ENCODE results near the gene ARSI.
"Not testable (repeated sequence)": the region's sequence is repeated elsewhere in the genome, so short reads cannot be mapped to it uniquely, and the experiment has no call there.

ARSI gene

DNA sequence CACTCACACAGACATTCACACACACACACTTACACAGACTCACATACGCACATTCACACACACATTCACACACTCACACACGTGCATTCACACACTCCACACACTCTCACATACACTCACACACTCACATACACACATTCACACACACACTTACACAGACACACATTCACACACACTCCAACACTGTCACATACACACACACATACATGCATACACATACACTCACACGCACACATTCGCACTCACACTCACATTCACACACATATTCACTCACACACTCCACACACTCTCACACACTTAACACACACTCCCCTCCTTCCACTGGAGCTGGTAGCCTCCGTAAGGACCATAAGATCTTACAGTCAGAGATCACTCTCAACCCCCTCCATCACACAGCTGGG lies 39.3 kb downstream of the ARSI start:
- DNase-seq: no peak

DNA sequence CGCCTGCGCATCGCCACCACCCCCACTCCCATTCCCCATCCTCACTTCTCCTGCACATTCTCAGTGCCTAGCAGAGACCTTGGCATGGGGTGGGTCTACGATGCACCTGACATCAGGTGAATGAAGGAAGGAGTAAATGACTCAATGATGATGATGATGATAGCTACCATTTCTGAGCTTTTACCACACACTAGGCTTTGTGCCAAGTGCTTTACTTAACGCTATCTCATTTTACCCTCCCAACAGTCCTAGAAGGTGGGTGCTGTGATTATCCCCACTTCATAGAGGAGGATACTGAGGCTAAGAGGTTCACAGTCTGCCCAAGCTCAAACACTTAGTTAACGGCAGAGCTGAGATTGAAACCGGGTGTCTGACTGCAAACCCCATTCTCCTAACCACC lies 40.2 kb downstream of the ARSI start:
- DNase-seq: no peak

DNA sequence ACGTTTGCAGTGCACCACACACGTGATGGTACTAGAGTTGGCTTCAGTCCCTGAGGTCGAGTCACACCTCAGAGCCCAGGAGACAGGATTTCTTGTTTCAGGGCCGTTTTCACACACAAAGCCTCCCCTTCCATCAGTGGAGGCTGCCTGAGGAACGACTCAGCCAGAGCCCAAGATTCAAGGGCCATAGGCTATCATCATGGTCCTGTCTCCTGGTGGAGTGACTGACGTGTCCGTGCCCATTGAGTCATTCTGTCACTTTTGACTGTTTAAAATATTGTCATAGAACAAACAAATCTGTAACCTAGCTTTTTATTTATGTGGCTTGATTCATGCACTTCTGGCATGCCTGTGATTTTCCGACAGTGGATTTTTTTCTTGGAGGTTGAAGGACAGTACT lies 41.5 kb downstream of the ARSI start:
- DNase-seq: no peak

DNA sequence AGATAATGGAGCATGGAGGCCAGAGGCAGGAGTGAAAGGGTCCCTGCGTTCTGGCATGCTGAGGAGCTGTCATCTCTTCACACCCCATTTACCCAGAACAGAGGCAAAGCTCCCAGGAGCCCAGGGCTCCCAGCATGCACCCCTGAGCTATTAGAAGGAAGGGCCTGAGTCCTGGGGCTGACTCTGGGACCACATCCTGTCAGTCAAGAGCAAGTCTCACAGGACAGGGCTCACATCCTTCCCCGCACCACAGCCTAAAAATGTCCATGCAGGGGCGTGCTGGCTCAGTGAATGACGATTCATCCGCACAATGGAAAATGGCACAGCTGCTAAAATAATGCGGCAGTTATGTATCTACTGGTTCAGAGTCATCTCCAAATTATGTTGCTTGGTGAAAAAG lies 44.6 kb downstream of the ARSI start:
- no peak for DNase-seq

DNA sequence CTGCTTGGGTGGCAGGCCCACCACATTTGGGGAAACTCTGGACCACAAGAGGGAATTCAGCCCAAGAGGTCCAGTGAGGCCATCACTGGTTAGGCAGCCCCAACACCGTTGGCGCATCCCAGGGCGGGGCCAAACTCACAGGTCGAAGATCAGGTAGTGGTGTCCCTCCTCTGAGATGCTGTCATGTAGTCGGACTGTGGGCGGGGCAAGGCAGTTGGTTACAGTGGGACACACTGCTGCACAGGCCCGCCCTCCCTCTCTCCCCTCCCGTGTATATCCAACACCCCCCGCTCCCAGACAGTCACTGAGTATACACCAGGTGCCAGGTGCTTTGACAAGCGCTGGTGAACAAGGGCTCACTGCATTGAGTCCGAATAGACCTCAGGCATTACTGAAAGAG lies 45.3 kb downstream of the ARSI start:
- no peak for DNase-seq

DNA sequence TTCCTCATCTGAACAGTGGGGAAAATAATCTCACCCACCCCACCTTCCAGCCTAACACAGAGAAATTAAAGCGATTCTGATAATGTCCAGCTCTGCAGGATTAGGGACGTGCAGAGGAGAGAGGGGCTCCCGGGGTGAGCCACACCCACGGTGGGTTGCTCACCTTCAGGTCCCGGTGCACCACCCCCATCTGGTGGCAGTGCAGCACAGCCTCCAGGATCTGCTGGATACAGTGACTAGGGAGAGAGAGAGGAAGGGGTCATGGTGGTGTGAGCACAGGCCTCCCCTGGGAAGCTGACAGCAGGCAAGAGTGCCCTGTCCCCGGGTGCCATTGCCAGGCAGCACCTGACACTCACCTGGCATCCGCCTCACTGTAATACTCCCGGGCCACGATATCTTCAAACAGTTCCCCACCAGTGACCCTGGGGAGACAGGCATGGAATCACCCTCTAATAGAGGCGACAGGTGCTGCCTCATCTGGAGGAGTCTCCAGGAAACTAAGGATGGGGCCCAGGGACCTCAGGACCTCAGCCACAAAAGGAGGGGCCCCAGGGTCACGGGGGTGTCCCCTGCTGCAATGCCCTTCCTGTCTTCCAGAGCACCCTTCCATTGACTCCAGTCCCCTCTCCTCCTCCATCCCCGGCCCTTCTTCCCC lies 46.2 kb downstream of the ARSI start:
- no peak for DNase-seq

DNA sequence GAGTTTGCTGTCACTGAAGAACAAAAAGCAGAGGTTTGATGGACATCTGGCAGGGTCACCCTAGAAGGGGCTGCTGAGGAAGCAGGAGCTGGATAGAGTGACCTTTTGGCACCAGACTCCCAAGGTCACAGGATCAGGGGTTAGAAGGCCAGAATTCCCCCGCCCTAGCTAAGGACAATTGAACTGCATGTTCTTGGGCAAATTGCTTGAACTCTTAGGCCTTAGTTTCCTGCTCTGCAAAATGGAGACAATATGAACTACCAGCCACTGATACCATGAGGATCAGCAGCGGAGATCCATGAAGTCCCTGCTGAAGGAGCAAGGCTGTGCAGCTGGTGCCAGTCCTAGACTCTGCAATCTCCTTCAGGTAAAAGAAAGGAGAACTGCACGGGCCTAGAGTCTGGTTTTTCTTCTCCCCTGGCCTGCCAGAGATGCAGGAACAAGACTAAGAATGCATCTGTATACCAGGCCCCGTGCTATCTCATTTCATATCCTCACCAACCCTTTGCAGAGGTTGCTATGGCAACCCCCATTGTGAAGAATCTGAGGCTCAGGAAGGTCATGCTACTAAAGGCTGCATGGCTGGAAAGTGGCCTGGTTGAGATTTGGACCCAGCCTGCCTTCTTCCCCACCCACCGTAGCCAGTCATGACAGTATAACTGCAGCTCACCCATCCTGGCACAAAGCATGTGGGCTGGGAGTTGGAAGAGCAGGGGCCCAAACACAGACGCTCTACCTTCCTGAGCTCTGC lies 46.9 kb downstream of the ARSI start:
- no peak for DNase-seq

DNA sequence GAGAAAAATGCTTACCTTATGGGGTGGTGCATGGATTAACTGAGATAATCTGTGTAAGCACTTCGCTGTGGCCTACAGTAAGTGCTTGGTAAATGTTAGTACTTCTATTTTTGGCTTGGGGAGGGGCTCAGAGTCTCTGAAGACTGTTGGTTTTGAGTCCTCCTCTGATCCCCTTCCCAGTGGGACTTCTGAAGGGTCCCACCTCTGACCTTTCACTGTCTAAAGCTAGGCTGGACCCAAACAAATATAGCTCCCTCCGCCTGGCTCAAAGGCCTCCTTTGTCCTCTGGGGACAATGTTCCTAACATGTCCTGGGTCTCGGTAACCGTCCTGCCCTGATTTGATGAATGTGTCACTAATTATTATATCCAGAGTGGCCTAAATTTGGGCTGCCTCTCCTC lies 47.9 kb downstream of the ARSI start:
- no peak for DNase-seq

DNA sequence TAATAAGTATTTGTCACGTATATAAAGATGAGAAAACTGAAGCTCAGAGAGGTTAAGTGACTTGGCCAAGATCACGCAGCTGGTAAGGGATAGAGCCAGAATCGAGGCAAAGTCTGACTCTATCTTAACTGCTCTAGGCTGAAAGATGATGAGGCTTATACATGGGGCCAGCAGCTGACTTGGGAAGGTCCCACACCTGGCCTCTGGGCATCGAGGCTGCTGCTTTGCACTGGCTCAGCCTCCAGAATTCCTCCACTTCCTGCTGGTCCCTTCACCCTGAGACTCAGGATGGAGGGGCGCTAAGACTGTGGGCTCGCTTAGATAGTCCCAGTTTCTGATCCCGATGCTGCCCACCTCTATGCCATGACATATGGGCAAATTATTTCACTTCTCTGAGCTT lies 48.3 kb downstream of the ARSI start:
- no peak for DNase-seq

DNA sequence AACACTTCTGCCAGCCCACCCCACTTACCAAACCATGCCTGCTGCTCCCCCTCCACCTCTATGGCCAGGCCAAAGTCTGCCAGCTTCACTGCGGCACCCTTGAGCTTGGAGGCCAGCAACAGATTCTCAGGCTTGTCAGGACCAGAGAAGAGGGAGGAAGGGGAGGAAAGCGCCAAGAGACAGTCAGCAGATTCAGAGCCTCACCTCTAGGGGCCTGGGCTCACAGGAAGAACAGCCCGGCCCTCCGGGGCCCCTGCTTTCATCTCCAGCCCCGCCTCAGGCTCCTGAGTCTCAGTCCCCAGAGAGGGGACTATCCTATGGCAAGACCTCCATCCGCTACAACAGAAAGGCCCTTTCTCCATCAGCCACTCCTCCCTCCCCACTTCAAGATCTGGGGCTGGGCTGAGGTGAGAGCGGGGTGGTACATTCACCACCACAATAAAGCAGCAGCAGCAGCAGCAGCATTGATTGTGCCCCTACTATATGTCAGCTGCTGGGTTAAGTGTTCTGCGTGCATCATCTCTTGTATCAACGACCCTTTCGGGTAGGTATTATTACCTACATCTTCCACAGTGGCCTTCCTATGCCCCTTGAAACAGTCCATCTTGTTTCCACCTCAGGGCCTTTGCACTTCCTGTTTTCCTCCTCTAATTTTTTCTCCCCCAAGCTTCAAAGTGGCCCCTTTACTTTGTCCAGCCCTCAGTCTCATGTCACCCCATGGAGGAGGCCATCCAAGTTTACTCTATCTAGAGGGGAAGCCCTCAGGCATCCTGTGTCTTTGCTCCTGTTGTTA lies 49.1 kb downstream of the ARSI start:
- DNase-seq: no peak

DNA sequence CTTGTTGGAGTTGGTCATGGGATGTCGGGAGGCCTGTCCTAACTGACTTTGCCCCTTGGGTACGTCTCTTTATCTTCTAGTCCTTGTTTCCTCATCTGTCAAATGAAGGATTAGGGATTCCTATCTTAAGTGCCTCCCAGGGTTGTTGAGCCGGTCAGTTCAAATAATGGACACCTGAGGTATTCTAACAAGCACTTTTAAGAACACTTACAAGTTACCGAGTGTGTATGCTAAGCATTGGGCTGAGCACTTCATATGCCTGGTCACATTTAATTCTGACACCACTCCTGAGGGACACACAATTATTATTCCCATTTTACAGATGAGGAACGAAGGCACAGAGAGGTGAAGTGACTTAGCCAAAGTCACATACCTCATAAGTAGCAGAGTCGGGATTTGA lies 50.2 kb downstream of the ARSI start:
- no peak for DNase-seq

DNA sequence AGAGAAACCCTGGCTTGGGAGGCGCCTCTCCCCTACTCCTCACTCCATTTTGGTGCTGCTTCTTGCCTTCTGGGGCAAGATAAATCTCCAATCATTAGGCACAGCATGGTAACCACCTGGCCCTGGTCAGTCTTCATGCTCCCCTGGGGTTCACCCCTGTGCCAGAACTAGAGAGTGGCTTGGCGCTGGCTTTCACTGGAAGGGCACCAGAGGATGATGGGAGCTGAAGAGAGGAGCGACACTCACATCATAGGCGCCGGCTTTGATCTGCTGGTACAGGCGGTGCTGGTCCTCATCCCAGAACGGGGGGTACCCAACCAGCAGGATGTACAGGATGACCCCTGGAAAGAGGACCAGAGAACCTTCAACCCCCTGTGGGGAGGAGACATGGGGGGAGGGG lies 51.2 kb downstream of the ARSI start:
- DNase-seq: no peak

DNA sequence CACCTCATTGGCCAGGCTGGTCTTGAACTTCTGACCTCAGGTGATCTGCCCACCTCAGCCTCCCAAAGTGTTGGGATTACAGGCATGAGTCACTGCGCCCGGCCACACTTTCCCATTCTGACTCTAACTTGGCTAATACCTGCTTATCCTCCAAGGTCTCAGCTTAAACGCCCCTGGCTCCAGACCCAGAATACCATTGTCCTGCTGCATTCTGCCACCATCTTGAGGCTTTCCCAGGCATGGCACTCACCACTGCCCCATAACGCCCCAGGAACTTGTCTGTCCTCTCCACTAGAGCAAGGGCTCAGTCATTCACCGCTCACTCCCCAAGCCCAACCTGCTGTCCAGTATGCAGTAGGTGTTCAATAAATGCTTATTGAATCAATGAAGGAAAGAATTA lies 53.0 kb downstream of the ARSI start:
- DNase-seq: no peak

DNA sequence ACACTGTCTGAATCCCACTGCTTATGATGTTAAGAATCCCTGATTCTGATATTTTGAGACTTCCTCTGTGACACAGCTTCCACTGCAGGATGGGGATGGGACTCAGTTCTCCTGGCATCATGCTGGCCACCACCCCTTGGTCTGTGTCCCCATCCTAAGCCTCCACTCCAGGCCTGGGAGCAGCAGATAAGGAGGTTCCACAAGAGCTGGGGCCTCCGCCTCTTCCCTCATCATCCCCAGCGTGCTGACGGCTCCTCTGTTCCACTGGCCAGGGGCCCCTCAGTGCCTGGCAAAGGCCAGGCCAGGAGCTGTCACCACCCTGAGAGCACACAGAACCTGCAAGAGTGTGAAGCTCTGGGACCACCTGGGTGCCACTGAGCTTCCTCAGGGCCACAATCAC lies 53.8 kb downstream of the ARSI start:
- DNase-seq: no peak

DNA sequence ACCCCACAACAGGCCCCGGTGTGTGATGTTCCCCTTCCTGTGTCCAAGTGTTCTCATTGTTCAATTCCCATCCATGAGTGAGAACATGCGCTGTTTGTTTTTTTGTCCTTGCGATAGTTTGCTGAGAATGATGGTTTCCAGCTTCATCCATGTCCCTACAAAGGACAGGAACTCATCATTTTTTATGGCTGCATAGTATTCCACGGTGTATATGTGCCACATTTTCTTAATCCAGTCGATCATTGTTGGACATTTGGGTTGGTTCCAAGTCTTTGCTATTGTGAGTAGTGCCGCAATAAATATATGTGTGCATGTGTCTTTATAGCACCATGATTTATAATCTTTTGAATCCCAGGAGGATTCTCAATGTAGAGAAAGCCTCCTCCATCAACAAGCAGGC lies 54.2 kb downstream of the ARSI start:
- not testable (repeated sequence) for DNase-seq

DNA sequence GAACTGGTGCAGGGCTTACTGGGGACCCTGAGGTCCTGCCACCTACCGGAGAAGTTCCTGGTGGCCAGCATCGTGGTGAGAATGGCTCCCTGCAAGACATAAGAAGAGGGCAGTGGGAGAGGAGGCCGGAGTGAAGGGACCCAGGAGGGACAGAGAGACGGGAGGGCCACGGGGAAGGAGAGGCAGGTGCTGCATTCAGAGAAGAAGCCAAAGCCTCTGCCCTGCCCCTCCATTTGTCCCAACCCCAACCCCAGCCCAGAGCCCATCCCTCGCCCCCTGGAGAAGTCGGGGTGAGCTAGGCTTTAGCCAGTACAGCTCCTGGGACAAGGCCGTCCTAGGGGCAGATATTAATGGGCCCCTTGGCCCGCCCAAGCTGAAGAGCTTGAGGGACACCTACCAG lies 55.0 kb downstream of the ARSI start:
- no peak for DNase-seq

DNA sequence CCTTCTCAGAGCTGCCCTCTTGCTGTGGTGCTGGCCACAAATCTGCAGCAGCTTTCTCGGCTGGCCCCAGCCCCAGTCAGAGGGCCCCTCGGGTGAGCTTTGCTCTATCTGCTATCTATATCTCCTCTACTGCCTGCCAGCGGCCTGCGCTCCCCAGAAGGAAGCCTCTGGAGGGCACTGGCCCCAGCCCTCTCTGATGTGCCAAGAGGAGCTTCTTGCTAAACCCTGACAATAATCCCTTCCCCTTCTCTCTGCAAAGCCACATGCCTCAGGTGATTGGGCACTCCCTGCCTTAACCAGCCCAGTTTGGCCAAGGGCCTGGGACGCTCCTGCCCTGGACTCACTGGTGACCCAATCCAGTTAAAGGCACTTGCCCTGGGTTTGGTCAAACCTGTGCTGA lies 55.9 kb downstream of the ARSI start:
- DNase-seq: no peak

DNA sequence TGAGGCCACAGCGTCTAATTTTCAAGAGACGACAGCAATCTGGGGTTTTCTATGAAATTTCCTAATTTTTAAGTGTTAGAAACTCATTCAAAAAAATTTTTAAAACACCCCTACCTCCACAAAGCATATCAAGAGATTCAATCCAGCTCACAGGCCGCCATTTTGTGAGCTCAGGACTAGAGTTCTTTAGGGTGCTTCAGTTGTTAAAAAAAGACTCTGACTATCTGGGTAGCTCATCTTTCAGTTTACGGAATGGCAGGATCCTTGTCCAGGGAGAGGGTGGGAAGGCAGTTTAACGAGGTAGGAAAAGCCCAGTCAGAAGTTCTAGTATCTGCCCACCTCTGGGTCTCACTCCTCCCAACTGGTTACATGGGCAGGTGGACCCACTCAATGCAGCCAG lies 56.3 kb downstream of the ARSI start:
- DNase-seq: no peak
